GM18511 (cell line): Measurements from ENCODE around the gene PLXNB2.
"Not testable (repeated sequence)": the region's sequence is repeated elsewhere in the genome, so short reads cannot be mapped to it uniquely, and the experiment has no call there.

Experiments
- ATAC-seq: cut with Tn5 transposase; IDR thresholded peaks from one replicate; pipeline ENCODE4 v1.9.1; 2021; ENCODE audit warnings: mild to moderate bottlenecking, moderate library complexity; ENCODE audit not compliant: unreplicated experiment

The PLXNB2 gene

DNA sequence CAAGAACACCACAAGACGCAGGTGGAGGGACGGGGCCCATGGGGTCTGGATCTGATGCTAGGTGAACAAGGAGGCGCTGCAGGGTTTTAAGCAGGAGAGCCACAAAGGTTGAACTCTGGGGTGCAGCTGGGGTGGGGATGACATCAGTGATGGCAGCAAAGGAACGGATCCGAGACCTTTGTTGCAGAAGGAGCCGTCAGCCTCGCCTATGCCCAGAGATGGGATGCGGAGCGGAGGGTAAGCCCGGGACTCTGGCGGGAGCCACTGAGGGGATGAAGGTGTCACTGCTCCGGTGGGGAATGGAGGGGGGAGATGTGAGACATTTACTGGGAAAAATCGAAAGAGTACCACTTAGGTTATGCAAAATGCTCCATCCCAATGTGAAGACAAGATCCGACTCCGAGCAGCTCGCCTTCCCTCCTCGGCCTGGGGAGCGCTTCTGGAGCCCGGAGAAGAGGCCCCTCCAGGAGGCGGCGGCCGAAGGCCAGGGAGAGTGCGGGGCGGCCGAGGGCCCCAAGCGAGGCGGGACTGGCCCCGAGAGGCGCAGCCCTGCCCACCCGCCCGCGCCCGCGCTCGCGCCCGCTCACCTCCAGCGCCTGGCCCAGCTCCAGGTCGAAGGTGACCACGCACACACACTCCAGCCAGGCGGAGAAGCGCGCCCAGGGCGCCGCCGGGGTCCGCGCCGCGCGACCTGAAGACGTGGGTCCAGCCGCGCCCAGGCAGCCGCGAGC is 18.9 kb upstream of the PLXNB2 start:
- ATAC-seq: no peak

DNA sequence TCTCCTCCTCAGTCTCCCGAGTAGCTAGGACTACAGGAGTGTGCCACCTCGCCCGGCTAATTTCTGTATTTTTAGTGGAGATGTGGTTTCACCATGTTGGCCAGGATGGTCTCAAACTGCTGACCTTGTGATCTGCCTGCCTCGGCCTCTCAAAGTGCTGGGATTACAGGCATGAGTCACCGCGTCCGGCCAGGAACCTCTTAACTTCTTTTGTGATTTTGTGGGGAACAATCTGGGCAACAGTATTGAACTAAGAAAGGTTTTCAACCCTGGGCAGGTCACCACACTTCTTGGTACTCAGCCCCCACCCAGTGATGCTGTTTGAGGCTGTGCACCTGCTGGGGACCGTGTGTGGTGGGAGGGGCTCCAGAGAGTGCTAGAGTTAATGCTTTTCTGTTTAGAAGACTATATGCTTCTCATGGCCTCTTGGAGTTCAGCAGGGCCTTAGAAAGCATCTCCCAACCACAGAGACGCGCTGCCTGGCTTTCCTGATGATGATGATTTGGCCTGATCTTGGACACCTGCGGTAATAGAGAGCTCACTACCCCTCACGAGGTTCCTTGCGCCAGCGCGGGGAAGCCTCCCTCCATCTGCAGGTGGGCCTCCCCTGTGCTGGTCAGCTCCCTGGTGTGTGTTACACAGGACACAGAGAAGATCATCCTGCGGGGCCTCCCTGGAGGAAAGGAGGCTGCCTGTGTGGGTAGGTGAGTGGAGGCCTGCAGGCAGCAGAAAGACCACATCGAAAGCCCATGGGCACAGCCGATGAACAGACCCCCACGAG is 18.2 kb upstream of the PLXNB2 start:
- no peak for ATAC-seq

DNA sequence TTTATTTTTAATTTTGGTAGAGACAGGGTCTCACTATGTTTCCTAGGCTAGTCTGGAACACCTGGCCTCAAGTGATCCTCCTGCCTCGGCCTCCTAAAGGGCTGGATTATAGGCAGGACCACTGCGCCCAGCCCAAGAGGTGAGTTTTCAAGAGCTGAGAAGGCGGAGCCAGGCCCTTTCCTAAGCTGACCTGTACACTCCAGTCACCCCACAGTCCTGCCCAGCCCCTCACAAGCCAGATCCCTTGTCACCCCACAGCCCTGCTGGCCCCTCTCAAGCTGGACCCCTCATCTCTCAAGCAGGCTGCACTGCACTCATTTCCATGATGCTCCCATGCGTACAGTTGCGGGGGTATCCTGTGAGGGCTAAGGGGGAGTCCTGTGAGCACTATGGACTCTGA is 16.5 kb upstream of the PLXNB2 start:
- no peak for ATAC-seq

DNA sequence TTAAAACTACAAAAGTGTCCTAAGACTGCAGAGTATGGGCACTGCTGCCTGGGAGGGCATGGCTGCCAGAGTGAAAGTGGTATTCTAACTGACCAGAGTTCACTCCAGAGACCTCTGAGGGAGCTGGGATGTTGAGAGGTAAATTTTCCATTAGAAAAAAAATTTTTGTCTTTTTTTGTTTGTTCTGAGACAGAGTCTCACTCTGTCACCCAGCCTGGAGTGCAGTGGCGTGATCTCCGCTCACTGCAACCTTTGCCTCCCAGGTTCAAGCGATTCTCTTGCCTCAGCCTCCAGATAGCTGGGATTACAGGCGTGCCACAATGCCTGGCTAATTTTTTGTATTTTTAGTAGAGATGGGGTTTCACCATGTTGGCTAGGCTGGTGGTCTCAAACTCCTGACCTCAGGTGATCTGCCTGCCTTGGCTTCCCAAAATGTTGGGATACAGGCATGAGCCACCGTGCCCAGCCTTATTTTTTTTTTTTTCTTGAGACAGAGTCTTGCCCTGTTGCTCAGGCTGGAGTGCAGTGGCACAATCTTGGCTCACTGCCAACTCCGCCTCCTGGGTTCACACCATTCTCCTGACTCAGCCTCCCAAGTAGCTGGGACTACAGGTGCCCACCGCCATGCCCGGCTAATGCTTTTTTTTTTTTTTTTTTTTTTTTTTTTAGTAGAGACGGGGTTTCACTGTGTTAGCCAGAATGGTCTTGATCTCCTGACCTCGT is 15.1 kb upstream of the PLXNB2 start:
- ATAC-seq: not testable (repeated sequence)

DNA sequence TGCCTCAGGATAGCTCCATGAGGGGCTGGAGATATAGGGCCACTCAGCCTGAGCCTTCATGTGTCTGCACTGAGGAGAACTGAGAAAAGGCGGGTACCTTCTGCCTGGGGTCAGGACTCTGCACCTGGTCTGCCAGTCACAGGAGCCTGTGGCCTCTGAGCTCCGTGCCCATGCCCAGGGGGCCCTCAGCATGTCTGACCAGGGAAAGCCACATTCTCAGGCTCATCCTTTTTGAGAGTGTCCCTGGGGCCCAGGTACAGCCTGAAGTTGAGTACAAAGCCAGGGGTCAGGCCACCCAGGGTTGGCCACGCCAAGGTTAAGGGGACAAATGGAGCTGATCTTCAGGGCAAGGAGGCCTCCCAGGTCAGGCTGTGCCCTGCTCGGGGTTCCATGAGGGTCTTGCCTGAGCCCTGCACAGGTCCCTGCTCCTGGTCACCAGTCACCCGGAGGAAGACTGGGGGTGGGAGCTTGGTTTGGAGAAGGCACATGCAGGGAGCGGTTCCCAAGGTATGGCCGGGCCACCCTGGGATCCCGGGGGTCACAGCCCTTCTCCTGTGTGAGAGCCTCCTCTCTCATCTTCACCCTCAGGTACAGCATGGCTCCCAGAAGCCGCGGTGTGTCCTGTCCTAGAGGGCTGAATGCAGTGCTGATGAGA is 13.4 kb upstream of the PLXNB2 start:
- ATAC-seq: no peak

DNA sequence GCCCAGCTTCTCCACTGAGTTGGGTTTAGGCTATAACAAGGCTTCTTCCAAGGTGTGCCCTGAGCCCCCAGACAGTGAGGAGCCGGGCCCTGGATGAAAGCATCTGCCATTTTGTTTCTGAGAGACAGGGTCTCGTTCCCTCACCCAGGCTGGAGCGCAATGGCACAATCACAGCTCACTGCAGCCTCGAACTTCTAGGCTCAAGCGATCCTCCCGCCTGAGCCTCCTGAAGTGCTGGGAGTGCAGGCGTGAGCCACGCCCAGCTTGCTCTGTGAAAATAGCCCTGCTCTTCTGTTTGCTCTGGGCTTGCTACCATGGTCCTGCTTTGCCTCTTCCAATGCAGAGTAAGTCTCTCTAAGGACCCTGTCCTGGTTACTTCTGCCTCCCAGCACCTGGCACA is 12.7 kb upstream of the PLXNB2 start:
- ATAC-seq: no peak

DNA sequence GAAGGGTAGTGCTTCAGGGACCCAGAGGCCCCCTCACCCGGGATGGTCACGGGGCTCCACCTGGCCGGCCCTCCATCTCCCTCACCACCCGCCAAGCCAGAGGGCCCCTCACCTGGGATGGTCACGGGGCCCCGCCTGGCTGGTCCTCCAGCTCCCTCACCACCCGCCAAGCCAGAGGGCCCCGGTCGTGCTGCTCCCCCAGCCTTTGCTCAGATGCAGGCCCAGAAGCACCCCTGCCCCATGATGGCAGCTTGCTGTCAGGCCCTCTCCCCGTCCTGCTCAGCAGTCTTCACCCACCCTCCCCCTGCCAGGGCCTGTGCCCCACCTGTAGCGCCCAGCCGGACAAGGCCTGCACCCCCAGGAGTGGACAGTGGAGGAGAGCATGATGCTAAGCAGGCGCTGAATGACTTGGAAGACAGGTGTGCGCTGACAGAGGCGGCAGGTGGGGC is 12.1 kb upstream of the PLXNB2 start:
- ATAC-seq: no peak

DNA sequence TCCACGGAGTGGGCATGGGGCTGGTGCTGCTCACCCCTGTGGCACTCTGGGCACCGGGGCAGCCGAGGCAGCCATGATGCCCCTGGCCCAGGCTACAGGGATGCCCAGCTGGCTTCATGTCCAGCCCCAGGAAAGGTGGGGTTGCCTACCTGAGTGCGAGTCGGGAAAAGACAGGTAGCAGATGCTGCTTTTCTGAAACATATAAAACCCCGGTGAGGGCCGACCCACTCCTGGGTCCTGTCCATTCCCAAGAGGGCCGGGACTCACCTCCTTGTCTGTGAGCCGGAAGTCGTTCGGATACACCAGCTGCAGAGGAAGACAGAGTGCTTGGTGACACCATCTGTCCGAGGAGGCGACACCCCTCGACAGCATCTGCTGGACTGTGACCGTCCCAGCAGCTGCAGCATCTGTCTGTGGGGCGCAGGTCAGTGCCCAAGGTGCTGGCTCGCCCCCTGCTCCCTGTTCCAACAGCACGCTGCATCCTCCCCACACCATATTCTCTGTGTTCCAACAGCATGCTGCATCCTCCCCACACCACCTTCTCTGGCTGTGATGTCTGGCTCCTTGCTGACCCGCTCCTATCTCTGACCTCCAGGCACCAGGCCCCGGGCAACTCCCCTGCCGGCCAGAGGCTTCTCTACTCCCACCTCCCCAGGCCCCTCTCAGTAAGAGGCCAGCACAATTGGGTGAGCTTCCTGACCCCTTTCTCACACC is 11.4 kb upstream of the PLXNB2 start:
- no peak for ATAC-seq

DNA sequence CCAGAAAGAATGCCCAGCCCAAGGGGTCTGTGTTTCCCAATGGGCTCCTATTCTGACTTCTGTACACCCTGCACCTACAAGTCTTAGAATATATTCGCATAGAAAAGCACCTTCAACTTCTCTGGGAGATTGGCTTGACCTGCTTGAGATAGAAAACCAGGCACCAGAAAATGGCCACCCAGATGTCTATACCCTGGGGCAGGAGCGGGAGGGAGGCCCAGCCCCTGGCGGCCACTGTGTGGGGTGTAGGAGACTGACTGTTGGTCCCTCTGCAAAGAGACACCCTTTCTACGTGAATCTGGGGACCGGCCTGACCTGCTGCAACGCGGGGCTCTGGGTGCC is 10.9 kb upstream of the PLXNB2 start:
- no peak for ATAC-seq

DNA sequence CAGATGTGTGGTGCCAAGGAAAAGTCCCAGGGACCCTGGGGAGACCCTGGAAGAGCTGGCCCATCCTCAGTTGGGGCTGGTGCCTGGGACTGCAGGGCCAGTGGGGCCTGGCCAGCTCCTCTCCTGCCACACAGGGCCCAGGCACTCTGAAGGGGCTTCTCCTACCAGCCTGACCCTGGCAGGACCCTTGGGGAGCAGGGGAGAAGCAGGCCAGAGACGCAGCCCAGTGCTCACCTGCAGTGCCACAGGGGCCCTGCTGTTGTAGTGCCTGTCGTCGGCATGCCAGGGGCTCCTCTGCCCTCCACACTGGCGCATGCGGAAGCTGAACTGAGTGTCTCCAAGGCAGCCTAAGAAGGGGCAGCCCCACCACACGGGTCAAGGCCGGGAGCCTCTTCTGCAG is 10.2 kb upstream of the PLXNB2 start:
- ATAC-seq: no peak

DNA sequence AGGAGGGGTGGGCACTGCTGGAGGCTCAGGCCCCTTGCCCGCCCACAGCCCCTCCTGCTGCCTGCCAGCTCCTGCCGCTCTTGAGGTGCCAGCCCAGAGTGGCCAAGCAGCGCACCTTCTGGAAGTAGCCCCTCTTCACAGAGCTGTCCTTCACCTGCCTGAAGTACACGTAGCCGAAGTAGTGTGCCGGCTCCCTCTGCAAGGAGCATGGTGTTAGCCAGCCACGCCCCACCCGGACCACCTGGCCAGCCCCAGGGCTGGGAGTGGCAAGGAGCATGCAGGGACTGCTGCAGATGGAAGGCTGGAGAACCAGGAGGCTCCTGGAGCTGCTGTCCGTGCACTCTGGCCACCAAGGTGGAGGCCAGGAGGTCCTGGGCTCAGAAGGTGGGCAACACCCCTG is 9.7 kb upstream of the PLXNB2 start:
- ATAC-seq: no peak

DNA sequence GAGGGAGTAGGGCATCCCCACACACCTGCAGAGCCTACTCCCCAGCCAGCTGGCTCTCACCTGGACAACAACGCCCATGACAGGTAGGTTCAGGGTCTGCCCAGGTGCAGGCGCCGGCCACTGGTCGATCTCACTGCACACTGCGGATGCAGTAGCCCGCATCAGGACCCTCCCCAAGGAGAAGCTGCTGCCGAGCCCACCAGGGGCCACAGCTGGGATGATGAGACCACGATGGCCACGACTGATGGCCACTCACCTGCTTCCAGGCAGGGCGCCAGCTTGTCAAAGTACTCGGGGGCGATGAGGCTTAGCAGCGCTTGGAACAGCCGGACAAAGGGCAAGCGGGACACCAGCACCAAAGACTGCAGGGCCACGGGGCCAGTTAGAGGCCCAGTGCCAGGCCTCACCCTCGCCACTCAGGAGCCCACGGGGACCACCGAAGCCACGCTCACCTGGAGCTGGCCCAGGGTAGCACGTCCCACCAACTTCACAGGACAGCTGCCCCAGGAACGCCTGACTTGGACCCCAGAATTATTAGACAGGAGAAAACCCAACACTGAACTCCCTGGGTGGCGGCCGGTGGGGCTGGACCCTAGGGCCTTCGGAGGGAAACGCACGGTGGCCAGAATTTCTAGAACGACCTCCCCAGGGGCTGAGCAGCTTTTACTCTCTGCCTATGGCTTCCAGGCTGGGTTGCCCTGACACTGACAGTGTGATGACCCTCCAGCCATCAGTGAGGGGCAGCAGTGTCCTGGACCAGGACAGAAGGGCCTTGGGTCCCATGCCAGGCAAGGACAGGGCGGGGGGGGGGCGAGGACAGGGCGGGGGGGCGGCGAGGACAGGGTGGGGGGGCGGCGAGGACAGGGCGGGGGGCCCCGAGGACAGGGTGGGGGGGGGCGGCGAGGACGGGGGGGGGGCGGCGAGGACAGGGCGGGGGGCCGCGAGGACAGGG is 8.9 kb upstream of the PLXNB2 start:
- no peak for ATAC-seq

DNA sequence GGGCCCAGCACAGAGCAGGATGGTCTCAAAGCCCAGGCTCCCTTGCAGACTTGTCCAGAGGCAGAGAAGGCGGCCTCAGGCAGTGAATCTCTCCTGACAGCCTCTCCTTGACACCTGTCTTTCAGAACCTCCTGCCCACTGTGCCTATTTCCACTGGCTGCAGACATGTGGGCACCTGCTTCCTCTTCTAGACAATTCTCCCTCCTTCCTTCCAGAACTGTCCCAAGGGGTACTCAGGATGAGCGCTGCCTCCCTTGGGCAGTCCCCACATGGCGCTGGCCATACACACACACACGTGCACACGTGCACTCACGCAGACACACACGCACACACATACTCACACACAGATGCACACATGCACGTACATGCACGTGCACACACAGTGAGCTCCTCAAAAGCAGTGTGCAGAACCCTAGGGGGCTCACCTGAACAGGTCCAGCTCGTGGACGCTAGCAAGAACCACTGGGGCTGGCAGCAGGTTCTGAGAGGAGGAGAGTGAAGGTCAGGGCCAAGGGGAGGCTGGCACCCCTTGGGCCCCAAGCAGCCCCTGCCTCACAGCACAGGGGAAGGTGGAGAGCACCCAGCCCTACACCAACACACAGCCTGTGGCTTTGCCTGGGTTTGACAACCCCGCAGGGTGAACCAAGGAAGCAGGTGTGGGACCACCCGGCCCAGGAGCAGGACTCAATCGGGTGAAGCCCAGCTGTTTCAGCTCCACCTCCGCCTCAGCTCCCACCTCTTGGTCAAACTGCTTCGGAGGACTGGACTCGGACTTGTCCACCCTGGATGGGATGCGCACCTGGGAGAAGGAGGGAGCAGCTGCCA is 8.1 kb upstream of the PLXNB2 start:
- ATAC-seq: no peak

DNA sequence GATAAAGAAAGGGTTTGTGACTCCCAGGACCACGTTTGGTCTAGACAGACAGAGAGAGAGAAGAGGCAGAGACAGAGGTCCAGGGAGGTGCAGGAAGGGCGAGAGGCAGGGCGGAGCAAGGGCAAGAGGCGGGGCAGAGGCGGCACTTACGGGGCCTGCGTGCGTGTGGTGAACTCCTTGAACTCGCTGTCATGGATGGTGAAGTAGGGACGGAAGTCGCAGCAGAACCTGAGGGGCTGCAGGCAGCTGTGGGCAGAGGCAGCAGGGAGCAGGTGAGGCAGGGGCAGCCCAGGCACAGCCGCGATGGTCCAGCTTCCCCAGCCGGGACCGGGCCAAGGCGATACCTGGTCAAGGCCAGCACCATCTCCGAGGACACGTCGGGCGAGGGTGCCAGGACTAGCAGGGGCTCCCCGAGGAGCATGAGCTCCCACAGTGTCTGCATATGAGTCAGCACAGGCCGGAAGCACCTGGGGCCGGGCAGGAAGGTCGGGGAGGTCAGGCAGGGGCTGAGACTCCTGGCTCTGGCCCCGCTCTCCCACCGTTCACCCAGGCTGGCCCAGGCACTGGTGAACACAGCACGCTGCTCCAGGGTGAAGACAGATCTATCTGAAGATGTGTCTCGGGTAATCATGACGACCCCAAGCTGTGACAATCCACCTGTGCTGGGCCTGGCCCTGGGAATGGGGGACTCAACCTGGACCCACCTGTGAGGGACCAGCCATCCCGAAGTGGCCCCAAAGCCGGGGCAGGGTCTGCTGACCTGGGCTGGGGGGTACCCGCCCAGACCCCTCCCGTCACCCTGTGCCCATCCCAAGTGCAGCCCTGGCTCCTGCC is 7.2 kb upstream of the PLXNB2 start:
- ATAC-seq: peak; percentile 88

DNA sequence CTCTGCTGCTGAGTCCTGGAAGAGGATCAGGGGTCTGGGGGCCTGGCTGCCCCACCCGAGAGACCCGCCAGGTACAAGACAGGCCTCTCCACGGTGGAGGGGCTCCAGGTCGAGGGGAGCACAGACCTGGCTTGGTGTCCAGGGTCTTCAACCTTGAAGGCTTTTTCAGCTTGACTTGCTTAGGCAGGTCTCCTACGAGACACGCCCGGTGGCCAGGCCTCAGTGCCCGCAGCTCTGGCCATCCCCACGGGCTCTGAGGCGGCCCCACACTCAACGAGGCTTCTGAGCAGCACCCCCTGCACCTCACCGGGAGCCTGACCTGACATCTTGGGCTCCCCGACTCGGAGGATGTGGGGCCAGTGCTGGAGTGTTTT is 6.6 kb upstream of the PLXNB2 start:
- no peak for ATAC-seq

DNA sequence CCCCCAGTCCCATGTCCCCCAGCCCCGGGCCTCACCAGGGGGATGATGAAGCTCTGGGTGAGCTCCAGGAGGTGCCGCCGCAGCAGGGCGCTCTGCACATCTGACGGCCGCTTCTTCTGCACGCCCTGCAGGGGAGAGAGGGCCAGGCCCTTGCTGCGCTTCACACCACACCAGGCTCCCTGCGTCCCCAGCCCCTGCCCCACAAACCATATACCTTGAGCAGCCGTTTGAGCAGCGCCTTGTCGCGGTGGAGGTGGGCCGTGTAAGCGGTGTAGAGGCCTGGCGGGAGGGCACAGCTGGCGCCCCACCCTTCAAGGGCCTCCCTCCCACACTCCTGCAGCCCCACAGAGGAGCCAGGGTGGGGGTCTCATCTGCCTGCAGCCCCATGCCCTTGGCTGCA is 6.2 kb upstream of the PLXNB2 start:
- no peak for ATAC-seq

DNA sequence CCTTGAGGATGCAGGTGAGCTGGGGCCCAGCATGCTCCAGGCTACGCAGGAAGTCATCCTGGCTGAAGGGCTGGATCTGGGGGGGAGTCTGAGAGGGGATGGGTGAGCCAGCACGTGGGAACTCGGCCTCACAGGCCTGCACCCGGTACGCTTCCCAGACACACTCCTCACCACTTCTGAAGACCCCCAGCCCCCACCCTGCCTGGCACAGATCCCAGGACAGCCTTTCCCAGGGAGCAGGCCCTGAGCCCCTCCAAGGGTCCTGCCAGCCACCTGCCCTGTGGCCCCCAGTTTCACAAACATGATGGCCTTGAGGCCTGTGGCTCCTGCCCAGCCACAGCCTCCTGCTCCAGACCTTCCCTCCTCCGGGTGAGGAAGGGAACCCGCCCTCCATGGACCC is 5.6 kb upstream of the PLXNB2 start:
- no peak for ATAC-seq

DNA sequence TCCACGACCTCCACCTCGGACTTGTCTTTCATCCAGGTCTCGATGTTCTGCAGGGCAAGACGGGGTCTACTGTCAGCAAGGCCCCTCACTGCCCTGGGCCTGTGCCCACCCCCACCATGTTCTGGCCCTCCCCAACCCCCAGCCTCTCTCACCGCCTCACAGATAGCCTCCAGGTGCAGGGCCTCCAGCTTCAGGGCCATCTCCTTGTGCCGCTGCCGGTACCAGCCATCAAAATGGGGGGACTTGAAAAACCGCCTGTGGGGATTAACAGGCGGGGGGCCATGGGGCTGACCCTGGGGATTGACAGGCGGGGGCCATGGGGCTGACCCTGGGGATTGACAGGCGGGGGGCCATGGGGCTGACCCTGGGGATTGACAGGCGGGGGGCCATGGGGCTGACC is 4.9 kb upstream of the PLXNB2 start:
- no peak for ATAC-seq
